ENCODE results near the gene ATF7IP2. TPM values are rescaled to one million over a fixed set of nuclear protein-coding genes. Genes with fewer than 3 reads are reported as not detected.
A peak's percentile ranks its signal among the peaks of the same experiment; 100 is the strongest.
"Not testable (repeated sequence)": the region's sequence is repeated elsewhere in the genome, so short reads cannot be mapped to it uniquely, and the experiment has no call there.

Gene ATF7IP2
- total RNA-seq, 2 experiments from 2014 or later, result 21.8 to 23.6 TPM

DNA sequence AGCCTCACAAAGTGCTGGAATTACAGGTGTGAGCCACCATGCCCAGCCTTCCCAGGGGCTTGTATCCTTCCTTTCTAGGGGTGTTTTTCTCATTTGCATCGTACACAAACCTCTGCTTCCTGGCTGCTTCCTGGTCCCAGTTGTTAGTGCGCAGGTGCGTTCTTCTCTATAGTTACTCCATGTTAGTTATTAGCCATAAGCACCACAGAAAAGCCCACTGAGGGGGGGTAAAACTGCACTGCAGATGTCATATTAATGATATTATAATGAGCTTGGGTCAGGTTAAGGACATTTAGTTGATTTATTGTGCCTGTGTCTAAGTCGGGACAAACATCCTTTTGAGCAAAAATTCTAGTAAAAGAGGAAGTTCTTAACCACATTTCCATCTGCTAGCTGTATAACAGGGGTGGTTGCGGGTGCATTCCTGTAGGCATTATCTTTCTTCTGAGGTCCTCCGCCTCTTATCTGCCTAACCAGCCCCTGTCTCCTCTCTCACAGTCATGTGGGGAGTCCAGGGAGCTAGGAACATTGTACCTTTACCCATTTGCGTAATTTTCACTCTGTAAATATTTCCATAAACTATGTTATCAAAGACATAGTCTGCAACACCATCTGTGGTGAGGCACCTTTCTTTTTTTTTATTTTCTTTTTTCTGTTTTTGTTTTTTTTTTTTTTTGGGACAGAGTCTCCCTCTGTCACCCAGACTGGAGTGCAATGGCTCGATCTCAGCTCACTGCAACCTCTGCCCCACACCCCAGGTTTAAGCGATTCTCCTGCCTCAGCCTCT, 23.6 kb upstream of the ATF7IP2 start:
- POLR2A ChIA-PET, result interaction anchor here (0.6 to 1.5 kb wide), 3 partner anchors 24 to 382 kb away, joined by 3 to 5 read pairs (median 3); partner anchors contain the start of genes ATF7IP2 and NUBP1
- H3K4me1 Mint-ChIP-seq, result peaks cover 13% of the 10 kb centered on the region
- peaks cover 2% of the 10 kb centered on the region for H3K36me3 Mint-ChIP-seq (ENCODE audit: low read depth)
- peaks cover 2% of the 10 kb centered on the region for H3K27me3 Mint-ChIP-seq
- no peak overlapping the region for H3K4me3 Mint-ChIP-seq
- H3K9me3 Mint-ChIP-seq, result peaks cover 4% of the 10 kb centered on the region
- CTCF ChIA-PET, result interaction anchor here (0.7 kb wide), 3 partner anchors 153 to 733 kb away, joined by 3 to 6 read pairs (median 3); no protein-coding TSS in a partner anchor
- peak; percentile 22 for DNase-seq
- peak overlapping the region; percentile 45 for H3K27ac Mint-ChIP-seq

DNA sequence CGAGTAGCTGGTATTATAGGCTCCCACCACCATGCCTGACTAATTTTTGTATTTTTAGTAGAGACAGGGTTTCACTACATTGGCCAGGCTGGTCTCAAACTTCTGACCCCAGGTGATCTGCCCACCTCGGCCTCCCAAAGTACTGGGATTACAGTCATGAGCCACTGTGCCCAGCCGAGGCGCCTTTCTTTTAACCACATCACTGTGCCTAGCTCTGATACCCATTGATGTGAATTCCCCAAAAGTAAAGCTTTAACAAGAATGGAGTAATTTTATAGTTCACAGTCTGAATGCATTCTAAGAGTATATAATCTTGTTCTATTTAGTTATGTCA, 23.0 kb upstream of the ATF7IP2 start:
- DNase-seq; H3K9me3 Mint-ChIP-seq; H3K36me3 Mint-ChIP-seq (ENCODE audit: low read depth); H3K27ac Mint-ChIP-seq; H3K4me3 Mint-ChIP-seq; H3K27me3 Mint-ChIP-seq: not testable (repeated sequence)
- ChIA-PET POLR2A (interaction anchor here (0.6 to 1.5 kb wide), 4 partner anchors 23 to 381 kb away, joined by 3 to 5 read pairs (median 4); partner anchors contain the start of genes ATF7IP2 and NUBP1), CTCF (interaction anchor here (0.7 kb wide), 1 partner anchor 152 kb away, joined by 6 read pairs; no protein-coding TSS in a partner anchor)
- H3K4me1 Mint-ChIP-seq, result peaks cover 13% of the 10 kb centered on the region

DNA sequence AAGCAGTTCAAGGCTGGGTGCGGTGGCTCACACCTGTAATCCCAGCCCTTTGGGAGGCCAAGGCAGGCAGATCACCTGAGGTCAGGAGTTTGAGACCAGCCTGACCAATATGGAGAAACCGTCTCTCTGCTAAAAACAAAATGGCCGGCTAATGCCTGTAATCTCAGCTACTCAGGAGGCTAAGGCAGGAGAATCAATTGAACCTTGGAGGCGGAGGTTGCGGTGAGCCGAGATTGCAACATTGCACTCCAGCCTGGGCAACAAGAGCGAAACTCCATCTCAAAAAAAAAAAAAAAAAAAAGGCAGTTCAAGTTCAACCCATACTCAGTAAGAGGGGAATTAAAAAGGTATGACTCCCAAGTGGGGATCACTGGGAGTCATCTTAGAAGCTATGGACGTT, 19.2 kb upstream of the ATF7IP2 start:
- H3K9me3 Mint-ChIP-seq; H3K27me3 Mint-ChIP-seq; CTCF ChIA-PET; DNase-seq; H3K36me3 Mint-ChIP-seq (ENCODE audit: low read depth); POLR2A ChIA-PET; H3K4me3 Mint-ChIP-seq; H3K27ac Mint-ChIP-seq: not testable (repeated sequence)
- H3K4me1 Mint-ChIP-seq, result peaks cover 11% of the 10 kb centered on the region

DNA sequence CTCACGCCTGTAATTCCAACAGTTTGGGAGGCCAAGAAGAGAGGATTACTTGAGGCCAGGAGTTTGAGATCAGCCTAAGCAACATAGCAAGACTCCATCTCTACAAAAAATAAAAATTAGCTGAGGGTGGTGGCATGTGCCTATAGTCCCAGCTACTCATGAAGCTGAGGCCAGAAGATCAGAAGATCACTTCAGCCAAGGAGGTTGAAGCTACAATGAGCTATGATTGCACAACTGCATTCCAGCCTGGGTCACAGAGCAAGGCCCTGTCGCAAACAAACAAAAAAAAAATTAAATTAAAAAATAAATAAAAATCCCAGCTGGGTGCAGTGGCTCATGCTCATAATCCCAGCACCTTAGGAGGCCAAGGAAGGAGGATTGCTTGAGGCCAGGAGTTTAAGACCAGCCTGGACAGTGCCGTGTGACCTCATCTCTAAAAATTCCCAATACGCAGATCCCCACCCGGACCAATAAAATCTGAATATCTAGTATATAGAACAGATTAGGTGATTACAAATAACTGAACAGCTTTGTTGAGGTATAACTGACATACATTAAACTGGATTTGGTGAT, 18.2 kb upstream of the ATF7IP2 start:
- CTCF ChIA-PET, result interaction anchor here (0.5 kb wide), 1 partner anchor 369 kb away, joined by 3 read pairs; no protein-coding TSS in a partner anchor

DNA sequence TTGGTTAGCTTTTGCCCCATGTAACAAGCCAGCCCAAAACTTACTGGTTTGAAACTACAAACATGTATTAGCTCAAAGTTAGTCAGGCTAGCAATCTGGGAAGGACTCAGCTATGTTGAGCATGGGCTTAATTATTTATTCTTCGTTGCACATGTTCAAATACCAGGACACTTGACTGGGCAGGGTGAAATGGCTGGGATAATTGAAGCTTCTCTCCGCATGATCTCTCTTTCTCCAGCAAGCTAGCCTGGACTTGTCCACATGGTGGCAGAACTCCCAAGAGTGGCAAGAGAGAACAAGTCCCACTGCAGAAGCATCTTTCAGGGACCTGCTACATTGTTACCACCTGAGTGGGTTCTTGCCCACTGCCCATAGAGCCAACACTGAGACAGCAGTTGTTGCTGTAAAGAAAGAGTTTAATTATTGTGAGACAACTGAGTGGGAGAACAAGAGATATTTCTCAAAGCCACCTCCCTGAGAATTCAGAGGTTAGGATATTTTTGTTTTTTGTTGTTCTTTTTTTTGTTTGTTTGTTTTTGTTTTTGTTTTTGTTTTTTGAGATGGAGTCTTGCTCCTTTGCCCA, 16.8 kb upstream of the ATF7IP2 start:
- H3K27me3 Mint-ChIP-seq, result no peaks in the 10 kb centered on the region
- CTCF ChIA-PET, result interaction anchor here (0.6 kb wide), 1 partner anchor 90 kb away, joined by 3 read pairs; no protein-coding TSS in a partner anchor
- peaks cover 2% of the 10 kb centered on the region for H3K9me3 Mint-ChIP-seq
- H3K4me1 Mint-ChIP-seq, result no peaks in the 10 kb centered on the region
- H3K4me3 Mint-ChIP-seq, result no peak overlapping the region
- POLR2A ChIA-PET, result interaction anchor here (0.9 kb wide), 1 partner anchor 18 kb away, joined by 3 read pairs; no protein-coding TSS in a partner anchor
- H3K36me3 Mint-ChIP-seq (ENCODE audit: low read depth), result no peaks in the 10 kb centered on the region
- H3K27ac Mint-ChIP-seq, result no peak overlapping the region
- DNase-seq, result no peak

More for the DNA sequence above, 18.2 kb upstream of the ATF7IP2 start:
- DNase-seq, result no peak
- peaks cover 3% of the 10 kb centered on the region for H3K4me1 Mint-ChIP-seq
- H3K27me3 Mint-ChIP-seq, result no peaks in the 10 kb centered on the region
- H3K9me3 Mint-ChIP-seq, result peaks cover 2% of the 10 kb centered on the region
- POLR2A ChIA-PET, result no interaction called here
- no peak overlapping the region for H3K27ac Mint-ChIP-seq
- no peak overlapping the region for H3K4me3 Mint-ChIP-seq
- H3K36me3 Mint-ChIP-seq (ENCODE audit: low read depth), result no peaks in the 10 kb centered on the region

DNA sequence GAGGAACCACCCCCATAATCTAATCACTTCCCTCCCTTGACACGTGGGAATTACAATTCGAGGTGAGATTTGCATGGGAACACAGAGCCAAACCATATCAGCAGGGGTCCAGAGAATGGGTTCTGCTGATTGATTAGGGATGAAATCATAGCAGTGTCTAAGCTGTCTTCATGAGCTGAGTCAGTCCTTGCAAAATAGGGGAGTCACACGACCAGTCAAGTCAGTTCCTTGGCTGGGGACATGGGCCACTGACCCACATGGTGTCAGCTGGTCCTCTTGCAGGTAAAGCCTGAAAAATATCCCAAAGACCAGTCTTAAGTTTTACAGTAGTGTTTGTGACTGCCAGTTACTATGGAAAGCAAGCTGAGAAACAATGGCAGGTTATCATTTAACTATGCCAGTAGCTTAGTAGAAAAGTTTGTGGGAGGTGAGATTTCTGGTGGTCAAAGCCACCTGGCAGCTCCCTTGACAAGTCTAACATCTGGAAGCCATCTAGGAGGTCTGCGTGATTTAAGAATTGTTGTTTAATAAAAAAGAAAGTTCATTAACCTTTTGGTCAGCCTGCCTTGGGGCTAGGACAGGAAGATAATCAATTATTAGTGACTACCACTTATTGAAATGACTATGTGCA, 15.7 kb upstream of the ATF7IP2 start:
- ChIA-PET CTCF (no interaction called here), POLR2A (no interaction called here)
- H3K4me1 Mint-ChIP-seq, result no peaks in the 10 kb centered on the region
- H3K9me3 Mint-ChIP-seq, result peaks cover 2% of the 10 kb centered on the region
- no peaks in the 10 kb centered on the region for H3K36me3 Mint-ChIP-seq (ENCODE audit: low read depth)
- DNase-seq, result no peak
- no peaks in the 10 kb centered on the region for H3K27me3 Mint-ChIP-seq
- H3K27ac Mint-ChIP-seq, result no peak overlapping the region
- no peak overlapping the region for H3K4me3 Mint-ChIP-seq

DNA sequence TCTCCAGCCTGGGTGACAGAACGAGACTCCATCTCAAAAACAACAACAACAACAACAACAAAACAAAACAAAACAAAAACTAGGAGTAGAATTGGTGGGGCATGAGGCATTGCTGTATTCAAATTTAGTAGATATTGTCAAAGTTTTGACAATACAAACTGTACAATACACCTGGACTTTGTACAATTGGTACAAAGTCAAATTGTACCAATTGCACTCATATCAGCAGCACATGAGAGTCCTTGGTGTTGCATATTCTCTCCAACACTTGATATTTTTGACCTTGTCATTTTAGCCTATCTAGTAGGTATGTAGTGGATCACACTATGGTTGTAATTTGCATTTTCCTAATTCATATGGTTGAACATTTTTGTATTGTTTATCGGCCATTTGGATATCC, 14.3 kb upstream of the ATF7IP2 start:
- Mint-ChIP-seq H3K27ac (no peak overlapping the region), H3K9me3 (peaks cover 6% of the 10 kb centered on the region), H3K4me1 (no peaks in the 10 kb centered on the region), H3K4me3 (no peak overlapping the region), H3K27me3 (peaks cover 2% of the 10 kb centered on the region), H3K36me3 (ENCODE audit: low read depth) (no peaks in the 10 kb centered on the region)
- POLR2A ChIA-PET, result no interaction called here
- DNase-seq, result no peak
- CTCF ChIA-PET, result no interaction called here

DNA sequence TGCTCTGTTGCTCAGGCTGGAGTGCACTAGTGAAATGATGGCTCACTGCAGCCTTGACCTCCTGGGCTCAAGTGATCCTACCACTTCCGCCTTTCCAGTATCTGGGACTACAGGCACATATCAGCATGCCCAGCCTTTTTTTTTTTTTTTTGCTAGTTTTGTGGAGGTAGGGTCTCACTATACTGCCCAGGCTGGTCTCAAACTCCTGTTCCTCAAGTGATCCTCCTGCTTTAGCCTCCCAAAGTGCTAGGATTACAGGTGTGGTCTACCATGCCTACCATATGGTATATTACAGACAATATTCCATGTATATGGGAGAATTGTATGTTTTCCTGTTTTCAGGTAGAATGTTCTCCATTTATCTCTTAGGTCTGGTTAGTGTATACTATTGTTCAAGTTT, 12.3 kb upstream of the ATF7IP2 start:
- no peak for DNase-seq
- Mint-ChIP-seq H3K9me3 (peaks cover 6% of the 10 kb centered on the region), H3K4me3 (no peak overlapping the region), H3K4me1 (no peaks in the 10 kb centered on the region), H3K27ac (no peak overlapping the region), H3K27me3 (peaks cover 2% of the 10 kb centered on the region), H3K36me3 (ENCODE audit: low read depth) (no peaks in the 10 kb centered on the region)
- POLR2A ChIA-PET, result no interaction called here
- CTCF ChIA-PET, result no interaction called here

DNA sequence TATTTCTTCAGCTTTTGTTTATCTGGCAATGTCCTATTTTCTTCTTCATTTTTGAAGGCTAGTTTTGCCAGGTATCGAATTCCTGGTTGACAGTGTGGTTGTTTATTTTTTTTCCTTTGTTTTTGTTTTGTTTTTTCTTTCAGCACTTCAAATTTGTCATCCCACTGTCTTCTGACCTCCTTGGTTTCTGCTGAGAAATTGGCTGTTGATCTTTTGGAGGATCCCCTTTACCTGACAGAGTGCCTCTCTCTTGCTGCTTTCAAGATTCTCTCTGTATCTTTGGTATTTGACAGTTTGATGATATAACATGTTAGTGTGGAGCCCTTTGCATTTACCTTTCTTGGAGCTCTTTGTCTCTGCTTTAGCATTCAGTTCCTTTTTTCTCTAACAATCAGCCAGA, 9.6 kb upstream of the ATF7IP2 start:
- Mint-ChIP-seq H3K4me1 (no peaks in the 10 kb centered on the region), H3K27ac (no peak overlapping the region), H3K4me3 (no peak overlapping the region), H3K36me3 (ENCODE audit: low read depth) (no peaks in the 10 kb centered on the region), H3K9me3 (peaks cover 6% of the 10 kb centered on the region), H3K27me3 (peaks cover 2% of the 10 kb centered on the region)
- DNase-seq, result no peak
- CTCF ChIA-PET, result no interaction called here
- POLR2A ChIA-PET, result interaction anchor here (1.0 kb wide), 1 partner anchor 10 kb away, joined by 3 read pairs; the partner anchor contains the start of gene ATF7IP2

DNA sequence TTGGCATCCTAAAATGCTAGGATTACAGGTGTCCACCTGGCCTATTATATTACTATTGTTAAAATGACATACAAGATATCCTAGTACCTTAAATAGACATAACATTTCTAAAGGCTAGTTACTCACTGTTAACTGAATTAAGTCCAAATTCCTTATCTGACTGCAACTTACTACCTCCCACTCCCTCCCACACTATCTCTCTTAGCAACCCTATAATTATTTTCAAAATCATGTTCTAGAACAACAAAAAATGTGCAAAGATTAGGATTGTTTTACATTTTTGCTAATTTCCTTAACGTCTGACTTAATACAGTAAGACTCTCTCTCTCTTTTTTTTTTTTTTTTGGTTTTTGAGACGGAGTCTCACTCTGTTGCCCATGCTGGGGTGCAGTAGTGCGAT, 2.2 kb upstream of the ATF7IP2 start:
- H3K4me1 Mint-ChIP-seq, result peaks cover 29% of the 10 kb centered on the region
- ChIA-PET POLR2A (no interaction called here), CTCF (no interaction called here)
- H3K36me3 Mint-ChIP-seq (ENCODE audit: low read depth), result peaks cover 24% of the 10 kb centered on the region
- no peaks in the 10 kb centered on the region for H3K27me3 Mint-ChIP-seq
- no peak for DNase-seq
- H3K4me3 Mint-ChIP-seq, result no peak overlapping the region
- H3K9me3 Mint-ChIP-seq, result no peaks in the 10 kb centered on the region
- no peak overlapping the region for H3K27ac Mint-ChIP-seq

DNA sequence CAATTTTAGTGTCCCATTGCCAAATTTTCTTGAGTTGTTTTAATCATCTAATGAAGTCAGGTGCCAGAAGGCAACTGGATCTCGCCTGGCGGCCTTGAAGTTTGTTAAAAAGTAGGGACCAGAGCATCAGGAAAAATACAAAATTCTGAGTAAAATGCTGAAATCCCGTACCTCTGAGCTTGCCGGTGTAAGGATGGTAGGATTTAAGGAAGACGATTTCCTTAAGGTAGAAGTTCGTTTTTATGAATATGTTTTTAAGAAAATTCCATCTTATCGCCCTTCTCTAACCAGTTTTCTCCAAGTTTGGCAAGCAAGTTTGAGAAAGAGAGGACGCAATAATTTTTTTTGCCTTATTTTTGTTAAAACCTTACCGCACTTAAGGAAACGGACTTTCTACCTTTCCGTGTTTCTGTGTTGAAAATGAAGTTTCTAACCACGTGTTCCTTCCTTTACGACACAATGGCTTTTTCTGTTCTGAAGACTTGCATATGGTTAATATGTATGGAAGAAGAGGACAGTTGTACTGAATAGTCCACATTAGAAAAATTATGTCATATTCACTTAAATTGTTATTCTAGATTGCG, 748 bp downstream of the ATF7IP2 start:
- no peaks in the 10 kb centered on the region for H3K27me3 Mint-ChIP-seq
- ChIA-PET POLR2A (interaction anchor here (0.8 to 2.0 kb wide), 6 partner anchors 10 to 53 kb away, joined by 3 to 6 read pairs (median 4); no protein-coding TSS in a partner anchor), CTCF (no interaction called here)
- no peaks in the 10 kb centered on the region for H3K9me3 Mint-ChIP-seq
- peak overlapping the region; percentile 94 for H3K27ac Mint-ChIP-seq
- H3K4me3 Mint-ChIP-seq, result peak overlapping the region; percentile 98
- peaks cover 44% of the 10 kb centered on the region for H3K36me3 Mint-ChIP-seq (ENCODE audit: low read depth)
- H3K4me1 Mint-ChIP-seq, result peaks cover 45% of the 10 kb centered on the region
- DNase-seq, result no peak

DNA sequence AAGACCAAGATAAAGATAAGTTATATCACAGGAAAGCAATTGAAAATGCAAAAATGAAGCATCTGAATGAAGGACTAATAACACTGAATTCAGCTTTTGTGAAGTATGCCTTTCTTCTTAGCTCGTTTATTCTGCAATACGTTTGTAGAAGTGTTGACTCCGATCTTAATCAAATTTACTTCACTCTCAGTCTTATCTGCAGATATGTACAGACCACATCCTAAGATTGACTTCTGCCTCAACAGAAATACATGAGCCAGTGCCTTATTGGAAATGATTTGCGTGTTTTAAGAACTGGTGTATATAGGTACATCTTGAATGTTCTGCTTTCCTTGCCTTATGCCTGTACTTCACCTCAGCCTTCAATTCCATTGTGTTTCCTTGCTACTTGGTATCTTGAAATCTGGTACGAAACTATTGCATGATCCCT, 1.3 kb downstream of the ATF7IP2 start:
- no peaks in the 10 kb centered on the region for H3K27me3 Mint-ChIP-seq
- peak overlapping the region; percentile 94 for H3K27ac Mint-ChIP-seq
- CTCF ChIA-PET, result no interaction called here
- H3K9me3 Mint-ChIP-seq, result no peaks in the 10 kb centered on the region
- POLR2A ChIA-PET, result interaction anchor here (0.8 to 2.0 kb wide), 4 partner anchors 11 to 54 kb away, joined by 3 to 6 read pairs (median 4); no protein-coding TSS in a partner anchor
- H3K4me1 Mint-ChIP-seq, result peaks cover 42% of the 10 kb centered on the region
- DNase-seq, result no peak
- peaks cover 44% of the 10 kb centered on the region for H3K36me3 Mint-ChIP-seq (ENCODE audit: low read depth)
- H3K4me3 Mint-ChIP-seq, result peak overlapping the region; percentile 98

DNA sequence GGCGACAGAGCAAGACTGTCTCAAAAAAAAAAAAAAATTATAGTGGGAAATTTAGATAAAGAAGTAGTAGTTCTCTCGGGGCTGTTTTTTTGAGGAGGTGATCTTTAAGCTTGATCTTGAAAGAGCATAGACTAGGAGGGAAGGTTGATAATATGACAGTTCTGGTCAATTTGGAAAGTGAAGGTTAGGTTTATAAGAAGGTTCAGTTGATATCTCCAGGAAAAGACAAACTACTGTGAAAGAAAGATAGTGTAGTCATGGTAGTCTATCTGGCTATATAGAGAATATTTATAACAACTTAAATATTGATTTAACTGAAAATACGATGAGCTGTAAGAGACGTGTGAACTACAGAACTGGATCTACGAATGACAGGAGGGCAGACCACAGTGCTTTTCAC, 3.1 kb downstream of the ATF7IP2 start:
- no peak for DNase-seq
- Mint-ChIP-seq H3K27ac (no peak overlapping the region), H3K9me3 (no peaks in the 10 kb centered on the region), H3K36me3 (ENCODE audit: low read depth) (peaks cover 51% of the 10 kb centered on the region), H3K4me1 (peaks cover 37% of the 10 kb centered on the region), H3K27me3 (no peaks in the 10 kb centered on the region), H3K4me3 (no peak overlapping the region)
- POLR2A ChIA-PET, result no interaction called here
- CTCF ChIA-PET, result no interaction called here
